Activated T-helper 17 cell treated with anti-CD3 and anti-CD28 coated beads, Interleukin-2, amount 50 U/mL, for 72 hours (primary cell): ENCODE results near the gene ARFGEF2. TPM values are rescaled to one million over a fixed set of nuclear protein-coding genes. Genes with fewer than 3 reads are reported as not detected.
A peak's percentile ranks its signal among the peaks of the same experiment; 100 is the strongest.

Experiments
- ATAC-seq: fragments of 150-1000 bp; cut with Tn5 transposase; replicated peaks from 2 replicates; pipeline ENCODE4 v1.10.0; 2021; ENCODE audit warnings: mild to moderate bottlenecking, moderate library complexity
- H3K27ac Mint-ChIP-seq: one replicate; pipeline ENCODE4 v1.8.0; 2022; ENCODE audit warnings: mixed read lengths
- H3K27me3 Mint-ChIP-seq: one replicate; pipeline ENCODE4 v1.8.0; 2022; ENCODE audit warnings: mixed read lengths
- H3K36me3 Mint-ChIP-seq: one replicate; pipeline ENCODE4 v1.8.0; 2022; ENCODE audit warnings: low read depth, mild to moderate bottlenecking, mixed read lengths
- H3K4me1 Mint-ChIP-seq: one replicate; pipeline ENCODE4 v1.8.0; 2022; ENCODE audit warnings: mixed read lengths
- H3K4me3 Mint-ChIP-seq: one replicate; pipeline ENCODE4 v1.8.0; 2022; ENCODE audit warnings: mild to moderate bottlenecking, mixed read lengths
- H3K9me3 Mint-ChIP-seq: one replicate; pipeline ENCODE4 v1.8.0; 2022; ENCODE audit warnings: mixed read lengths
- total RNA-seq, 2 donors: library from RNA; stranded (reverse); gene quantifications; one replicate each; pipeline ENCODE4 v1.2.3, GENCODE V29; 2022

The ARFGEF2 gene
- total RNA-seq, 2 donors from 2014 or later = 22.9 to 32.0 TPM

GRCh38 chr20:48945840-48946514 is 24.5 kb downstream of the ARFGEF2 start:
- H3K36me3 Mint-ChIP-seq = peaks cover 68% of the 10 kb centered on the region
- no peaks in the 10 kb centered on the region for H3K4me1 Mint-ChIP-seq
- no peaks in the 10 kb centered on the region for H3K27me3 Mint-ChIP-seq
- no peaks in the 10 kb centered on the region for H3K9me3 Mint-ChIP-seq
- ATAC-seq = no peak
- H3K4me3 Mint-ChIP-seq = no peak overlapping the region
- no peak overlapping the region for H3K27ac Mint-ChIP-seq

DNA sequence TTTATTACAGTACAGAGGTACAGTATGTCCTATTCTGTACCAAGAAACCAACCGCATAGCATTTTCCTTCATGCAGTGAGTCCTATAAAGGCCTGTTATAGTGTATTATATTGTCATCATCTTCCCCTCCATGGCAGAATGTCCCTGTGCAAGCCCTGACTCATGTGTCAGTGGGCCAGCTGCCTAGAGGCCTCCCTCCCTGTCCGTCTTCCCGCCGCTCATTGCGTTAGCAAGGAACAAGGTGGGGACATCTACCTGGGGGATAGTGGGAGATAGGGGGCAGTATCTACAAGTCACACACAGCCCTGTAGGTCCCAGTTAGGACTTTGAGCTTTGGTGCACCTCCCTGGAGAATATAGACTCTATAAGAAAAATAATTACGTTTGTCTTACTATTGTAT is 27.1 kb downstream of the ARFGEF2 start:
- no peak overlapping the region for H3K27ac Mint-ChIP-seq
- H3K4me1 Mint-ChIP-seq = no peaks in the 10 kb centered on the region
- H3K4me3 Mint-ChIP-seq = no peak overlapping the region
- peaks cover 70% of the 10 kb centered on the region for H3K36me3 Mint-ChIP-seq
- ATAC-seq = no peak
- H3K9me3 Mint-ChIP-seq = no peaks in the 10 kb centered on the region
- H3K27me3 Mint-ChIP-seq = no peaks in the 10 kb centered on the region

DNA sequence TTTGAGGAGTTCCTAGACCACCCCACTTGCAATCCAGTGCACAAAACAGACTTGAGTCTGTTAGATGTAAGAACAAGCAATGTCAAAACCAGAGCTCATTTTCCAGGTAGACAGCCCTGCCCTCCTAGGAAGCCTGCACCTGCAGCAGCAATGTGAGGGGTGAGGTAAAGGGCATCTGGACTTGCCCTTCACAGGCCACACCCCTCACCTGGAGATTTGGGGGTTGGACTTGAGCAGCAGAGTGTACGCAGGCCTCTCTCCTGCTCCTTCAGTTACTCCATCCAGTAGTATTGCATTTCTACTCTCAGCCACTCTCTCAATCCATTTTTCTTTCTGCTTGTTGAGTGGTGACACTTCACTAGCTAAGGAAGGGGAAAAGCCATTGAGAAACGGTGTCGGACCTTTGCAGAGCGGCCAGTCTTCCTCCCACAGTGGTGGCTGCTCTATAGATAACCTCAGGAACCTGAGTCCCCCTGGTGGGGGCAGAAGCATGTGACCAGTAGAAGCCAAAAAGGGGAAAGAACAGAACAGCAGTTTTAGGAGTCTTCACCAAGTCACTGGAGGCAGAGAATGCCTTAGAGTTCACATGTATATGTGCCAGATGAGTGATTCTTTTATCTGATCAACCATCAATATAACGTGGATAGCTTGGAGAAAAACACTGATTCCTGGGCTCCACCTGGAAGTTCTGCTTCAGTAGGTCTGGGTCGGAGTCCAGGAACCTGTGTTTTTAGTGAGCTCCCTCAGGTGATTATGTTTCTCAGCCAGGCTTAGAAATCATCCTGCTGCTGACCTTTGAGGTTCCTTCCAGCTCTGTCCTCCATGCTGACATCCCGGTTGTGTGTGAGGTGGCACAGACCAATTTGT is 28.0 kb downstream of the ARFGEF2 start:
- no peak for ATAC-seq
- Mint-ChIP-seq H3K9me3 (no peaks in the 10 kb centered on the region), H3K4me3 (no peak overlapping the region), H3K4me1 (no peaks in the 10 kb centered on the region), H3K27ac (no peak overlapping the region), H3K27me3 (no peaks in the 10 kb centered on the region), H3K36me3 (peaks cover 71% of the 10 kb centered on the region)

- Mint-ChIP-seq H3K4me1 (no peaks in the 10 kb centered on the region), H3K27ac (no peak overlapping the region), H3K36me3 (peaks cover 78% of the 10 kb centered on the region), H3K4me3 (no peak overlapping the region), H3K27me3 (no peaks in the 10 kb centered on the region), H3K9me3 (no peaks in the 10 kb centered on the region)
- ATAC-seq = no peak
These were observed 29.5 kb downstream of the ARFGEF2 start for GRCh38 chr20:48951041-48951440.

DNA sequence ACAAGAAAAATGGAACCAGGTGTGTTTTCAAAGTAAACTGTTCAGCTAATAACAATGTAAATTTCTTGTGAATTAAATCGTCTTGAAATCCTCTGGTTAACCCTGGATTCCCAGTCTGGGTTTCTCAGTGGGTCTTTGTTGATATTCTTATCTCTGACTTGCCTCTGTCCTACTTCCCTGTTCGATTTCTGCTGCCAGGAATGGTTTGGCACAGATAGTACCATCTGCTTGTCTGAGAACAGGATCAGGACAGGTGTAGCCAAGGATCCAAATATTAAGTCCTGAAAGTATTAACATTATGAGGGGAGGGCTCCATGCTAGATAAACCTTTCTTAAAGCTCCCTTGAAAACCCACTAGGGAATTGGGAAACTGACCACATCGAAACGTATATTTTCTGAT is 30.1 kb downstream of the ARFGEF2 start:
- no peak for ATAC-seq
- Mint-ChIP-seq H3K9me3 (no peaks in the 10 kb centered on the region), H3K27ac (no peak overlapping the region), H3K4me1 (no peaks in the 10 kb centered on the region), H3K4me3 (no peak overlapping the region), H3K27me3 (no peaks in the 10 kb centered on the region), H3K36me3 (peaks cover 84% of the 10 kb centered on the region)

GRCh38 chr20:48952656-48953055 is 31.1 kb downstream of the ARFGEF2 start:
- no peak overlapping the region for H3K27ac Mint-ChIP-seq
- no peak for ATAC-seq
- H3K4me3 Mint-ChIP-seq = no peak overlapping the region

GRCh38 chr20:48953653-48954052 is 32.1 kb downstream of the ARFGEF2 start:
- no peak overlapping the region for H3K27ac Mint-ChIP-seq
- H3K27me3 Mint-ChIP-seq = no peaks in the 10 kb centered on the region
- no peaks in the 10 kb centered on the region for H3K9me3 Mint-ChIP-seq
- H3K36me3 Mint-ChIP-seq = peaks cover 93% of the 10 kb centered on the region
- ATAC-seq = no peak
- no peak overlapping the region for H3K4me3 Mint-ChIP-seq
- H3K4me1 Mint-ChIP-seq = no peaks in the 10 kb centered on the region

More at GRCh38 chr20:48952656-48953055, 31.1 kb downstream of the ARFGEF2 start:
- Mint-ChIP-seq H3K4me1 (no peaks in the 10 kb centered on the region), H3K27me3 (no peaks in the 10 kb centered on the region), H3K36me3 (peaks cover 94% of the 10 kb centered on the region), H3K9me3 (no peaks in the 10 kb centered on the region)

- H3K9me3 Mint-ChIP-seq = no peaks in the 10 kb centered on the region
- H3K27me3 Mint-ChIP-seq = no peaks in the 10 kb centered on the region
- no peak for ATAC-seq
- H3K4me3 Mint-ChIP-seq = no peak overlapping the region
- H3K36me3 Mint-ChIP-seq = peaks cover 78% of the 10 kb centered on the region
- no peak overlapping the region for H3K27ac Mint-ChIP-seq
- H3K4me1 Mint-ChIP-seq = no peaks in the 10 kb centered on the region
These were observed 34.5 kb downstream of the ARFGEF2 start for GRCh38 chr20:48956052-48956451.

DNA sequence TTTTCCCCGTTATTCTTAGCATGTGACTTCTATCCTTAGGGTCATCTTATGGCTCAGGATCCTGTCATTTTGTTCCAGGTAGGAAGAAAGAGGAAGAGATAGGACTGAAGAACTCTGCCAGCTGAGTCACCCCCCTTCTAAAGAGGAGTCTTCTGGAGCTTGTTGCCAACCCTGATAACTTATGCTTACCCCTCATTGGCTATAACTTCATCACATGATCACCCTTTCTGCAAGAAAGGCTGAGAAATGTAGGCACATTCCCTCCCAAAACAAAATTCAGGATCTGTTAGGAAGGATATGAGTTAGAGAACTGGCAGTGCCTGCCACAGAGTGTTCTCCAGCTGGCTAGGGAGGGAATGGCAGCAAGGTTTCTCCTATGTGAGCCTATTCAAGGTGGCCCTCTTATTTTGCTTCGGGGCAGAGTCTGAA is 35.6 kb downstream of the ARFGEF2 start:
- H3K36me3 Mint-ChIP-seq = peaks cover 73% of the 10 kb centered on the region
- peak overlapping the region; percentile 3 for H3K27ac Mint-ChIP-seq
- H3K4me3 Mint-ChIP-seq = no peak overlapping the region
- no peaks in the 10 kb centered on the region for H3K9me3 Mint-ChIP-seq
- no peaks in the 10 kb centered on the region for H3K4me1 Mint-ChIP-seq
- no peaks in the 10 kb centered on the region for H3K27me3 Mint-ChIP-seq
- no peak for ATAC-seq

DNA sequence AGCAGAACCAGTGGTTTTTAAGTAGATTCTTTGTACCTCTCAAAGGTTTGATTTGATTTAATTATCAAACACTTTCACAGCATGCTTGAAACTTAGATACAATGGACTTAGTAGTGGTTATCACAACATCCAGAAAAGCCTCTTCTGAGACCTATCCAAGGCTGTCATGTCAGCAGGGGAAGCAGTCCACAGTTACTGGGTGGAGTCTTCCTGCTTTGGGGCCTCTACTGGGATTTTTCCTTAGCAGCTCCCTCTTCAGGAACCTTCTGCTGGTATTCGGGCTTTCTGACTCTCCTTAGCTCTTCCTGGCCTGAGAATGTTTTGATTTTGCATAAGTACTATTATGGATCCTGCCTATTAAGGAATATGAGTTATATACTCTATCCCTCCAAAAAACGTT is 36.0 kb downstream of the ARFGEF2 start:
- no peak overlapping the region for H3K4me3 Mint-ChIP-seq
- H3K4me1 Mint-ChIP-seq = no peaks in the 10 kb centered on the region
- no peaks in the 10 kb centered on the region for H3K9me3 Mint-ChIP-seq
- no peak for ATAC-seq
- H3K27ac Mint-ChIP-seq = peak overlapping the region; percentile 3
- peaks cover 70% of the 10 kb centered on the region for H3K36me3 Mint-ChIP-seq
- no peaks in the 10 kb centered on the region for H3K27me3 Mint-ChIP-seq

- Mint-ChIP-seq H3K9me3 (no peaks in the 10 kb centered on the region), H3K4me1 (no peaks in the 10 kb centered on the region), H3K27ac (peak overlapping the region; percentile 33), H3K27me3 (no peaks in the 10 kb centered on the region), H3K36me3 (peaks cover 70% of the 10 kb centered on the region), H3K4me3 (no peak overlapping the region)
- no peak for ATAC-seq
These were observed 37.2 kb downstream of the ARFGEF2 start for GRCh38 chr20:48958743-48959142.

DNA sequence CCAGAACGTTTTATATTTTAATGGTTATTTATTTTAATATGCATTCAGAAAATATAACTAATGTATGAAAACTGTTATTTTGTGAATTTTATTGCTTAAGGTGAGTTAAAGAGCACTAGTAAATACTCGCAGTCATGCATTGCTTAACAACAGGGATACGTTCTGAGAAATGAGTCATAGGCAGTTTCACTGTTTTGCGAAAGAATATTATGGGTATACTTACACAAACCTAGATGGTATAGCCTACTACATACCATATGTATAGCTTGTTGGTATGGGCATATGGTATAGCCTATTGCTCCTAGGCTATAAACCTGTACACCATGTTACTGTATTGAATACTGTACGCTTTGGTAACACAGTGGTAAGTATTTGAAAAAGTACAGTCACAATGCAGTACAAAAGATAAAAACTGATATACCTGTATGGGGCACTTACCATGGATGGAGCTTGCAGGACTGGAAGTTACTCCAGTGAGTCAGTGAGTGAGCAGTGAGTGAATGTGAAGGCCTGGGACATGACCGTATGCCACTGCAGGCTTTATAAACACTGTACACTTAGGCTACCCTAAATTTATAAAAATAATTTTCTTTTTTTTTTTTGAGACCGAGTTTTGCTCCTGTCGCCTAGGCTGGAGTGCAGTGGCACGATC is 38.5 kb downstream of the ARFGEF2 start:
- no peaks in the 10 kb centered on the region for H3K4me1 Mint-ChIP-seq
- ATAC-seq = peak; percentile 79

GRCh38 chr20:48962421-48962820 is 40.9 kb downstream of the ARFGEF2 start:
- H3K4me3 Mint-ChIP-seq = no peak overlapping the region
- no peak overlapping the region for H3K27ac Mint-ChIP-seq
- peaks cover 71% of the 10 kb centered on the region for H3K36me3 Mint-ChIP-seq
- H3K9me3 Mint-ChIP-seq = no peaks in the 10 kb centered on the region
- no peaks in the 10 kb centered on the region for H3K27me3 Mint-ChIP-seq
- ATAC-seq = no peak
- no peaks in the 10 kb centered on the region for H3K4me1 Mint-ChIP-seq

More for the DNA sequence above, 38.5 kb downstream of the ARFGEF2 start:
- Mint-ChIP-seq H3K27me3 (no peaks in the 10 kb centered on the region), H3K4me3 (no peak overlapping the region), H3K27ac (no peak overlapping the region), H3K9me3 (no peaks in the 10 kb centered on the region), H3K36me3 (peaks cover 71% of the 10 kb centered on the region)

DNA sequence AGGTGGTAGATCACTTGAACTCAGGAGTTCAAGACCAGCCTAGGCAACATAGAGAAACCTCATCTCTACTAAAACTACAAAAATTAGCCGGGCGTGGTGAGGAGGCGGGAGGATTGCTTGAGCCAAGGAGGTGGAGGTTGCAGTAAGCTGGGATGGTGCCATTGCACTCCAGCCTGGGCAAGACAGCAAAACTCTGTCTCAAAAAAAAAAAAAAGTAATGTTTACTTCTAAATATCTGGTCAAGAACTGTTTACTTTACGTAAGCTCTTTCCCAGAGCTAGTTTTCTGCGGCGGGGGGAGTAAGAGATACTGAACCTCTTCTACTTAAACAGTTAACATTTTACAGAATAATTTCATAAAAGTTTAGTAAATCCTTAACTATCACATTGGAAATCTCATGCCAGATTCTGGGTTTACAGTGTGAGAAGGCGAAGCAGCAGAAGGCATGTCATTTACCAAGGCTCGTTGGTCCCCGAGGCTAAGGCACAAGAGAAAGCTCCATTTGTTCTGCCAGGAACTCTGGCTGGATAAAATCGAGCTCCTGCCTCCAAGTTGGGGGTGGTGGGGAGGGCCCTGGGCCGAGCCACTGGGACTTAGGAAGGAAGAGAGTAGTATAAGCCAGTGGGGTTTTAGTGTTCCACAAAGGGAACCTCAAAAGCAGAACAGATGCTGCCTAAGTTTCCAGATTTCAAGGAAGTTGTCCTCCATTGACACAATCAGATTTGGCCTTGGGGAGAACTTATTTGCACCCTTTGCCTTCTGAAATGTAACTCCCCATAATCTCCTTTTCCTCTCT is 41.7 kb downstream of the ARFGEF2 start:
- Mint-ChIP-seq H3K4me1 (no peaks in the 10 kb centered on the region), H3K9me3 (no peaks in the 10 kb centered on the region), H3K27me3 (no peaks in the 10 kb centered on the region), H3K4me3 (no peak overlapping the region), H3K36me3 (peaks cover 70% of the 10 kb centered on the region), H3K27ac (no peak overlapping the region)
- no peak for ATAC-seq
